Inflammatory macrophage treated with lipopolysaccharide for 4 hours (primary cell): ENCODE measurements around the gene REEP1.

ENCODE experiments used
- DNase-seq: peaks from one replicate; pipeline ENCODE4 v3.0.0-alpha.2; 2020

Gene REEP1

DNA sequence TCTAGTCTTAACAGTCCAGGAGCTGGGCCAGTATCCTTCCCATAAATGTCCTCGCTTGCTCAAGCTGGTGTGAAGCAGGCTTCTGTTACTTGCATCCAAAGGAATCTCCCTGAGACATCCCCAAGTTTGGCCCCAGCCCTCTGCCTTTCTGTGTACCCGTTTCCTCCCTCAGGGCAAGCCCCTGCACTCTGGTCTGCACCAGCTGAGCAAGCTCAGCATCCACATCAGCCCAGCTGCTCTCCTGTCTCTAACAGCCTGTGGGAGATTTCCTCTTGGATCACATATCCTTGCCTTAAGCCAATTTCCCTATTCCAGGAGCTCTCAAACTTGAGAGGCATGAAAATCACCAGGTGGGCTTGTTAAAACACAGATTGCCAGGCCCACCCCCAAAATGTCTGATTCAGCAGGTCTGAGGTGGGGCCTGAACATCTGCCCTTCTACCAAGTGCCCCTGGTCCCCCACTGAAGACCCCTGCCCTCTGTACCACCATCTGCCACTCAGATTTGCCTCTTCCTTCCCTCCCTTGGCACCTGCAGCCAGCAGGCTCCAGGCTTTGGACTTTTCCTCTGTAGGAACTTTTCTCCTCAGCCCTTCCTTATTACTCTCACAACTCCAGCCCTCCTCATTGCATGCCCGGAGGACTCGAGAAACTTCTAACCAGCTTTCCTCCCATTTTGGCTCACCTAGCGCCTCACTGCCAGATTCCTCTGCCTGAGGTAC is 32.1 kb downstream of the REEP1 start:
- no peak for DNase-seq

DNA sequence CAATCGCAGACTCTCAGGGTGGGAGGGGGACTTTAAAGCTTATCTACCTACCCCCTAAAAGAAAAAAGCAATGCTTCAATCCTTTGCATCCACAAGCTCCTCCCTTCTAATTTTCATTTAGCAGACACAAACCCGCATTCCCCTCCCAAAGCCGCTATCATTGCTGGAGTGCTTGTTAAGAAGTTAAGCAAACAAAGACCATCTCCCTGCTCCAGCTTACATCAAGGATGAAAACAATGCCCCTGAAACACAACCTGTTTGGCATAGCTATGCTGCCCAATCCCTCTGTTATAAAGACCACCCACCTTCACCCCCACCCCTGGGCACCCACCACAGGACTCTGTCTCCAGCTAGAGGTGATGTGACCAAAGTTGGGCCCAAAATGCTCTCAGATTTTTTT is 33.0 kb downstream of the REEP1 start:
- no peak for DNase-seq

DNA sequence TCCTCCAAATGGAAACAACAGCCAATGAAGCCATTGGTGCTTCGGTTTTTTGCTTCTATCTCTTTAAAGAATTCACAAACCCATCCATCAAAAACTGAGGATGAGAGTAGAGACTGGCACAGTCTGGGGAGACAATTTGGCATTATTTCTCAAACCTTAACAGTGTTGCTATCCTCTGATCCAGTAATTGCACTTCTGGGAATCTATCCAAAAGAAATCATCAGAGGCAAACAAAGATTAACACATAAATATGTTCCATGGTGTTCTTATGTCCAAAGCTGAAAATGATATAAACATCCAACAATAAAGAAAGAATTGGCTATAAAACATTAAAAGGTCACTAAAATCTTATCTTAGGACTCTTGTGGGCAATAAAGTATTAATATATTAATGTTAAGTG is 35.1 kb downstream of the REEP1 start:
- no peak for DNase-seq

DNA sequence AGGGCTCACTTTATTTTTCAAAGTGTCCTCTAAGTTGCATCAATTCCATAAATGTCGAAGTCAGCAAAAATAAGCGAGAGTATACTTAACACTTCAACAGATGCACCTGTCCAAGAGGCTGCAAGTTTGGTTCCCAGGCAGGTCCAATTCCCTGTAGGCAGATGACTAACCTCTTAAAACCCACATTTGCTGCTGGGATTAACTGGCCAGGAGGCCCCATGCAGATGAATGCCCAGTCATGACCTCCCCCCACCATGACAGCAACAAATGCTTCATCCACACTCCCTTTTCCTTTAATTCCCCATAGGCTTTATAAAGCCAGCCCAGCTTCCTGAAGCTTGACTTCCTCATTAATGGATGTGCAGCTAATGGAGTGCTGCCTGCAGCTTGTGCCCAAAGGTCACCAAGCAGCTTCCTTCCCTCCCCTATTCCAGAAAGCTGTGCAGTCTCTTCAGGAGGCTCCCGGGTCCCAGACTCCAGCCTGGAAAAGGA is 35.7 kb downstream of the REEP1 start:
- no peak for DNase-seq

DNA sequence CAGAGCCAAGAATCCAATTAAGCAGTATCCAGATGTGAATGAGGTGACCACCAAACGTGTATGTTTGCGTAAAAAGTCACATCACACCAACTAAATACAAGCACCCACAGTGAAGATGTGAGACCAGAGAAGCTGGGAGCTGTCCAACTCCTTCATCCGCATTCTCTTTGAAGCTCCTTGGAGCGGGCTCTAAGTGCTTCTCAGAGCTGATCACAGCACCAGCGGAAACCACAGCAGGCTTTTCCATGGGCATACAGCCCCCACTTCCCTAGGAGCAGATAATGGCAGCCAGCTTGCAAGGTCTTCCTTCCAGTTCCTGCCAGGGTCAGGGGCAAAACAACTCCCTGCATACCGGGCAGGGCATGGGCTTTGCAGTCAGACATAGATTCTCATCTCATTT is 36.4 kb downstream of the REEP1 start:
- DNase-seq, result no peak

DNA sequence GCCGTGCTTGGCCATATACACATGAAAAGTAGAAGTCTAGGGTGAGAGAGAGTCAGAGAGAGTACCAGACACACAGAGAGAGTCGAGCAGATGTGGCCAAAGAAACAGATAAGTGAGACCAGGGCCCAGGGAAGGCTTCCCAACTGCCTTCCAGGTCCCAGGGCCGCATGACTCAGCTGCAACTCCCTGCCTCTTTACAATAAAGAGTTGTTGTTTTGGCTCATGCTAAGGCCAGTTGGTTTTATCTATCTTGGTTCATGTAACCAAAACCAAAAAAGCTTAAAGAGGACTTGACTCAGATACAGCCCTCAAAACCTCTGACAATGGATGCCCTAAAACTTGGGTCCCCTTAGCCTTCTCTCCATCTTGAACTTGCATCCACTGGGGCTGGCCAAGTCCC is 36.9 kb downstream of the REEP1 start:
- no peak for DNase-seq

DNA sequence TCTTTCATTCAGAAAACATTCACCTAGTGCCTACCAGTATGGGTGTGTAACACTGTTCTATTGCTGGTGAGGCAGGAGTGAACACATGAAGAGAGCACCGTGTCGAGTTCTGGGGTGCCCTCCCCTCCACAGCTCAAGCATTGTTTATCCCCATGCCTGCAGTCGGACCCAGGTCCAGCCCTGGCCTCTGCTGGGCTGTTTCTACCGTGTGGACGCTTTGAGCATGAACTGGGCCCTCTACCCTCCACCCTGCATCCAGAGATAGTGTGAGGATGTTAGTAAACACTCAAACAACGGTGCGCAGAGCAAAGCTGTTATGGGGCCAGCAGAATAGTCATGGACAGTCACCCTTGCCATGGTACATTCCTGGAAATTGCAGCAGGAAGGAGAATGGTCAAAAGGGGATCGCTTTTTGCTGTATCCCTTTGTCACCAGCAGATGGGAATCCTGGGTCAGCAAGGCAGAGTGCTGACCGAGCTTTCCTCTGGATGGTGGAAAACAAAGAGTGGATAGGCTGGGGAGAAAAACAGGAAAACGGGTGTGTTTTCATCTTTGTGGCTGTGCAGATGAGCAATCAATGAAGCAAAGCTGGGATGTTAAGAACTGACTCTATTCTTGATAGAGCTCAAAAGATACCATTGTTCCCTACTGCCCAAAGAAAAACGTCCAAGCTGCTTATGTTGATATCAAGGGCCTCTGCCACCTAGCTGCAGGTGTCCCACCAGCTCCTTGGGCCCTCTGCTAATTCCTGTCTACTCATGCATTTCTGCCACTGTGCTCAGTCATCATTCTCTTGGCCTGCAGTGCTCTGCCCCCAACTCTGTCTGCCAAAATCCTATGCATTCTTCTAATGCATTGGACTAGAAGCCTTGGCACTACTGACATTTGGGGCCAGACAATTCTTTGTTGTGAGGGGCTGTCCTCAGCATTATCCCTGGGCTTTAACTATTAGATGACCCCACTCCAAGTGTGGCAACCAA is 38.7 kb downstream of the REEP1 start:
- no peak for DNase-seq

DNA sequence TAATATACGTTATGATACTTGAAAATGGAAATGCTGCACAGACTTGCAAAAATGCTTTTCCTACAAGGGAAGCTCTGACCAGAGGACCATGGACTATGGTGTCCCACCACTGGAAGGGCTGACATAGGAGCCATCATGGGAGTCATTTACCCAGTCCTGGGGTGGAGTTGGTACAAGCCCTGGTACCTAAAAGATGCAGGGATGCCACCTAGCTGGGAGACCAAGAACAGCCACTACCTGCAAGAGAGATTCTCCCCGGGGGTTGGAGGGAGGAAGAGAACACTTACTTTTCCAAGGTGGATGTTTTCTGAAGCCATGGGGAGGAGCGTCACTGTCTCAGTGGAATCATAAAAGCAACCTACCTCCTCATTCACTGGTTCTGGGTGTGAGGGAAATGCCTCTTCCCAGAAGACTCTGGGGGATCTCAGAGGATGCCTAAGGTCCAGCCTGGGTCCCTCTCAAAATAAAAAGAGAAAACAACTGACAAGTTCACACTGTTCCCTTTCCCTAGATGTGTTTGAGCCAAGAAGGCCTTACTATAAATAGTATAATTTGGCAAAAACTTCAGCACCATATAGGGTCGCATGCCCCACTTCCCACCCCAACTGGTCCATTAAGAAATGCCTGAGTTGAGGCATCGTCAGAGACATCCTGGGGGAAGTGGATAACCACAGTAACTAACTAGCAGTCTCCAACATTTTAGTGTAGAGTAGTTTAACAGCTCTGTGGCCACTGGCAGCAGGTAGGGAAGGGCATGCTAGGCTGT is 39.9 kb downstream of the REEP1 start:
- DNase-seq, result peak; percentile 7

DNA sequence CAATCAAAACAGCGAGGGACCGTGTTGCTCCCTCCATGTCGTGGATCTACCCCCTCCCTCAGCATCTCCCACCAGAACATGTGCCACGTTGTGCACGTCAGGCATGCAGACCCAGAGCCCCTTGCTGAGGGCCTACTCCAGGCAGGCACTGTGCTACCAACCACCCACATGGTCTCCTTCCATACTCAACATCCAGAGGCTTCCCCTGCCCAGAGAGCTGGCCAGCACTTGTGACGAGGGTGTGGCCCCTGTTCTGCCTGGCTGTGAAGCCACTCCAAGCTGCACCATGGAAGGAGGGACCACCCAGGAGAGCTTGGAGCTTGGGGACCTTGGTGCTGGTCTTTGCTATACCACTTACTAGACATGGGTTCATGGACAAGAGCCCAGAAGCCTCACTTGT is 40.5 kb downstream of the REEP1 start:
- no peak for DNase-seq

DNA sequence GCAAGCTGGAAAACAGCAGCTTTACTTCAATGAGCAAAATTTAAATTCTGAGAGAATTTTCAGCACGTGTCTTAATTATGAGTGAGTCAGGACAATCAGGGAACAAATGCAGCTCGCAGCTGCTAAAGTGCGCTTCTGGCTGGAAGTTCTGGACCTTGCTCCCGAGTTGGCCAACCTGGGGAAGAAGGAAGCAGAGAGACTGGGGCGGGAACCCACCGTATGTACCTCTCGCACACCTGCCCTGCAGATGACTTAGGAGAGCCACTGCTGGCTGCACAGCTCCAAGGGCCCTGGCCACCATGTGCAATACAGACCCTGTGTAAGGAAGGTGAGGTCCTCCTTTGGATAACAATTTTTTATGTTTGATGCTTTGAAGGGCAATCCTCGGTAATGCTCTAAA is 42.4 kb downstream of the REEP1 start:
- DNase-seq, result no peak

DNA sequence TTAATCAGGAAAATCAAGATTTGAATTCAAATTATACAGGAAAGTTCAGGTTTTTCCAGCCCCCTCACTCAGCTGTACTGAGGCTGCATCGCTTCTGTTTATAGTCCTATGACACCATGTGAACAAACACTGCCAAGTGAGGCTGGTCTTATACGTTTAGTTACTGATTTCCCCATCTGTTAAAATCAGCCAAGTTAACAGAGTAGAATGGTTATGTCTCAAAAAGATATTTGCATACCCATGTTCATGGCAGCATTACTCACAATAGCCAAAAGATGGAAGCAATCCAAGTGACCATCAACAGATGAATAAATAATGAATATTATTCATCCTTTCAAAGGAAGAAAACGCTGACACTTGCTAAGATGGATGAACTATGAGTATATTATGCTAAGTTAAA is 43.8 kb downstream of the REEP1 start:
- no peak for DNase-seq

DNA sequence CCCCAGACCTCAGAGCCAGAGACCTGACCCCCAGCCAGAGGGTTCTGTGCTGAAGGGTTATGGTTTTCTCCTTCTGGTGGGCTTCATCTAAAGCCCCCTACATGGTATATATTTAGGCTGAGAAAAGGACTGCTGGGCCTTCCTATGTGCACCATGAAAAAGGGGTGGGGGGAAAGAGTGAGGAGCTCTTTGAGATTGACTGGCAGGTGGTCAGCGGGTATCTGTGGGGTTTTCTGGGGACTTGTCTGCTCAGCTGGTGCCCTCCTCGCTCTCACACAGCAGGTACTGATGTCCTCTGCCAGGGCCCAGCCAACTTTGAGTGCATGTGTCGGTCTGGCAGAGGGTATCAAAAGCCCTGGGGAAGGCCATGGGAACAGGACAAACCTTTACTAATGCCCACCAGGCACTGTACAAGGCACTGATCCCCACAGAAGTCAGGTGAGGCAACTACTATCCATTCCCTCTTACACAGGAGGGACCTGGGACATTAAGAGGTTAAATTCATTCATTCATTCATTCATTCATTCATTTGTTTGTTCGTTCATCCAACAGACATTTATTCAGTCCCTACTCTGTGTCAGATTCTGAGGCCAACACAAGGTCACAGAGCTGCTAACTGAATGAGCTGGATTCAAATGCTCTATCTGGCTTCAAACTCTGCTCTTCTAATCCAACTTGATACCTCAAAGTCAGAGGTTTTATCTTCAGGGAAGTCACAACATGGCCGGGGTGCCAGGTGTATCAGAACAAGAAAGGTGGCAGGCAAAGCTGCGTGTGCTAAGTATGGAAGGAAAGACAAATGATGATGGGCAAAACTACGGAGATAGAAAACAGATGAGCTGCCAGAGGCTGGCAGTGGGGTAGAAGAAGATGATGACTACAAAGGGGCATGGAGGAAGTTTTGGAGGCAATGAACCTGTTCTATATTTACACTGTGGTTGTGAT is 44.6 kb downstream of the REEP1 start:
- DNase-seq, result no peak

DNA sequence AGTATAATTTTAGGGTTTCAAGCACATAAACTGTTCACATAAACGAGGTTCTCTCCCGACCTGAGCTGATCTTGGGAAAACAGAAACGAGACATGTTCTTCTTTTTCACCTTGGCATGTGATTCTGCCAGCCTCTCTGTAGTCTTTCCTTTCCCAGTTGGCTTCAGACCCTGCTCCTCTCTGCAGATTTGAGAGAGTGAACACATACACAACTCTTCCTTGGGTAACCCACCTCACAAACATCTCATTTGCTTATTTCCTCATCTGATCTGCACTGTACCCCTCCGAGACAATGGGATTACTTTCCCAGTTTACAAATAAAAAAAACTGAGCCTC is 46.1 kb downstream of the REEP1 start:
- DNase-seq, result no peak

DNA sequence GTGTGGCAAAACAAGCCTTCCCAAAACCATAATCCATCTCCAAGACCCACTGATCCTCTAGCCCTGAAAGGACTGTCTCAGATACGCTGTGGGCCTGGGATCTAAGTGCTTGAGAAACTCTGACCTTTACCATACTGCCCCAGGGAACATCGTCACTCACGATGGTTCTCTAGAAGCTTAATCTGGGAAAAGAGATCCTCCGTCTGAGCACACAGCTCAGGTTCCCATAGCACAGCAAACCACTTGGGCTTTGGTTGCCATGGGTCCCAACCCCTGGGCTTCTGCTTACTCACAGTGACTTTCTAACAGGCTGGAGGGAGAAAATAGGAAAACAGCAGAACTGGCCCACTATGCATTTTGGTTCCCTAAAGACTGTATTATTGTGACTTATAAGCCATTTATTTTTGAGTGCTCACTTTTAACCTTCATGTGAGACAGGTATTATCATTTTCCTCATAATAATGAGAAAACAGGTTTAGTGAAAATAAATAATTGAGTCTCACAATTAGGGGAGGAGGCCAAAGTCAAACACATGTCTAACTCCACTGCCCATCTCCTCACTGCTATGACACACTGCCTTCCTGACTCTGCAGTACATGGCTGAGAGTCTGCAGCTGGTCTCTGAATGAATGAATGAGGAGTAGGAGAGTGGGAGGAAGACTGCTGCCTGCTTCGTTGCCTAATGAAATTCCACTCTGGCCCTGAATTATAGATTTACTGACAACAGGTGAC is 46.7 kb downstream of the REEP1 start:
- no peak for DNase-seq

DNA sequence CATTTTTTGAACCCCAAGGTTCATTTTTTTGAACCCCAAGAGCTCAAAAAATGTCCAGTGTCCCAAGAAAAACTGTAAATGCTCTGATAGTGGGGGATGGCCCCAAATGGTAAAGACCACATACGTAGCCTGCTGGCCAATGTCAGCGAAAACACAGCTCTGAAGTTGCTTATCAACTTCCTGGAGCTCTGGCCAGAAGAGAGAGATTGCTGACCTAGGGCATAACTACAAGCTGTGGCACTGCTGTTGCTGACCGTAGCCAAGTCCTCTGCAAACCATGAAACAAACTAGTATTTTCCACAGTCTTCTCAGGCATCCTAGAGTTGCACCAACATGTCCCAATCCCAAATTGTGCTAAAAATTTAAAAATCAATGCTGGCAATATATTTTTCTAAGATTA is 50.9 kb downstream of the REEP1 start:
- DNase-seq, result no peak

DNA sequence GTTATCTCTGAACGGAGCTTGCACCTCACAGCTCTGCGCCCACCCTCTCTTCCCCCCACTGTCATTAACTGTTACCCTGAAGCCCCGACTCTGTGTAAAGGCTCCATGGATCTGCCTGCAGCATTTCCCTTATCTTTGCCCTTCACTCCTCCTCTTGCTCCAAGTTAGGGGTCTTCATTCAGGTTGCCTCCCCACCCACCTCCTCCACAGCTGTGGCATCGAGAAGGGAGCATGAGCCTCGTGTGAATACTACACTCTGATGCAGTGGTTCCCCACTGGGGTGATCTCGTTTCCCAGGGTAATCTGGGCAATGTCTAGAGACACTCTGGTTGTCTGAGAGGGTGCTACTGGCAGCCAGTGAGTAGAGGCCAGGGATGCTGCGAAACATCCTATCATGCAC is 51.4 kb downstream of the REEP1 start:
- DNase-seq, result no peak

DNA sequence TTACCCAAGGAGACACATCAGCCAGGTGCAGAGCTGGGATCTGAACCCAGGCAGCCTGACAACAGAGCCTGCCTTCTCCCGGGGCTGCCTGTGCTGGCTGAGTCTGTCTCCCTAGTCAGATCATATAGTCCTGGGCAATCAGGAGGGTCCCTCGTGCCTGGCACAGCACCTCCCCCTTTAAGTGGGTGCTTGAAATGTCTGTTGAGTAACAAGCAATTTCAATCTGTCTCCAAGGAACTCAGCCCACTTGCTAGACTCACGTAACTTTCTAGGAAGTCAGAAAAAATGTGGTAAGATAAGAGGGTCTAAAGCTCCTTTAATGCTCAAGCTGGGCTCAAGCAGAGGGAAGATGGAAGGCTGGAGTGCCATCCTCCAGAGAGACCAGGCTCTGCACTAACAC is 51.9 kb downstream of the REEP1 start:
- DNase-seq, result no peak

DNA sequence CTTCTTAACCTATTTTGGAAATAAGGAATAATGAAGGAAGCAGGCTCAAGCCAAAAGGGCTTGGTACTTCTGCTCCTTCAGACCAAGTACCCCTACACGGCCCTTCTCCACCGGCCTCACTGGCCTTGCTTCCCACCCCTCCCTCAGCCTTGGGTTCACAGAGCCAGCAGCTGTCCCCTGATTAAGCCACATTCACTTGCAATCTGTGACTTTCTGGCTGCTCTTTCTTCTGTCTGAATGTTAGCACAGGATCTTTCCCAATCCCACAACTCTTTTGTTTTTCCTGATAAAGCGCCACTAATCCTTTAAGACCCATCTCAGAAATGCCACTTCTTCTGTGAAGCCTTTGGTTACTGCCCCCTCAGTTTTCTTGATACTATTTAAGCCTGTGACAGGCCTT is 52.4 kb downstream of the REEP1 start:
- no peak for DNase-seq

DNA sequence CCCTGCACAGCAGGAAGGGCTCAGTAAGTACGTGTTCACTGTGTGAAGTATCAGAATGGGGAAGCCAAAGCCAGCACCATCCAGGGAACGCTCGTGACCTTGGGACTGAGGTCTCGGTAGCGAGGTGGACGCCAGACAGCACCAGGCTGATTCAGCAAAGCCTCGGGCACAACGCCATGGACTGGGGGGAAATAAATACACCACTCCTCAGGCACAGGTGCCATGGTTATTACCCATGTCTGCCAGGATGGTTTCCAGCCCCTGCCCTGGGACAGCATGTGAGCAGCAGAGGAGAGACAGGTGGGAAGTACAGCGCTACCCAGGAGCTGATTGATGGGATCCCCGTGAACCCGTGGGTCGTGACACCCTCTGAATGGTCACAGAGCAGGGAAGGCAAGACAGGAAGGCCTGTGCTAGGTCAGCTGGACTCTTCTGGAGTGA is 53.0 kb downstream of the REEP1 start:
- no peak for DNase-seq

DNA sequence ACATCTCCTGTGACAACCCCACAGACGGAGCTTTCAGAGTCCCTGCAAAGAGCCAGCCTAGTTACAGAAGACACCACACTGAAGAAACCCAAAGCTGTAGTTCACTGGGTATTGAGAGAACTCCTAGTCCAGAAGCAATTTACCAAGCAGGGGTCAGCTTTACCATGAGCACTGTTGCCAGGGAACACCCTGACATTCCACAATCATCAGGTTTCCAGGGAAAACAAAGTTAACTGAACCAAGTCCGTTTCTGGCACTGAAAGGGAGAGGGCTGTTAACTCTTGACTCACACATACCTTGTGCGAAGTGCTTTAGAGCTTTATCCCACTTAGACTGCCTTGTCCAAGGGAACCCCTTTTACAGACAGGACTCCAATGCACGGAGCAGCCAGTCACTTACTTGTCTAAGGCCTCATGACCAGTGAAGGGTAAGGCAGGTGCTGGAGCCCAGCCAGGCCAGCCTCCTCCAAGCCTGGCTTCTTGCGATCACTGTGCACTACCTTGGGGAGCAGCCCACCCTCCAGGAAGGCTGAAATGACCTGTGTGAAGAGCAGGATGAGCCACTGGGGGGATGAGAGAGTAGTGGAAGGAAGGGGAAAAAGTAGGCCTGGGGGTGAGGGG is 53.9 kb downstream of the REEP1 start:
- no peak for DNase-seq

DNA sequence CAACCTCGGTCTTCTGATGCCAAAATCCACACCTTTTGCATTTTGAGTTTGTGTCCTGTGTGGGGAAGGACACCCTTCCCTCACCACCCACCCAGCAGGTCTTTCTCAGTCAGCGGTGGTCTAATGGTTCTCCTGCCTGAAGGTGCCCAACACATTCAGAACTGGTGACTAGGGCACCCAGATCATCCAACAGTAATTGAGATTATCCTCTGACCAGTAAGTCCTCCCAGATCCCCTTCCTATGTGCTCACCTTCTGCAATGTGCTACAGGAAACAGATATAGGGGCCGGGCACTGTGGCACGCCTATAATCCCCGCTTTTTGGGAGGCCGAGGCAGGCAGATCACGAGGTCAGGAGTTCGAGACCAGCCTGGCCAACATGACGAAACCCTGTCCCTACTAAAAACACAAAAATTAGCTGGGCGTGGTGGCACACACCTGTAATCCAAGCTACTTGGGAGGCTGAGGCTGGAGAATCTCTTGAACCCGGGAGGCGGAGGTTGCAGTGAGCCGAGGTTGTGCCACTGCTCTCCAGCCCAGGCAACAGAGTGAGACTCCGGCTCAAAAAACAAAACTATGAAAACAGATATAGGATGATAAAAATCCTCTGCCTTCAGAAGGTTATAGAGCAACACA is 56.2 kb downstream of the REEP1 start:
- DNase-seq, result no peak
